Uterus (tissue), 4 donors: ENCODE measurements around the gene PXK. TPM values are rescaled to one million over a fixed set of nuclear protein-coding genes. Genes with fewer than 3 reads are reported as not detected.

ENCODE experiments used
- DNase-seq, 2 donors: peaks; one replicate each; pipeline ENCODE4 v3.0.0-alpha.2; 2019 to 2020
- H3K27ac ChIP-seq, 2 donors: fragments of 200-600 bp; sonication (generic); 1 replicate in 1 of 2; 2 replicates in 1 of 2; pipeline ENCODE4 v1.5.1; 2016 to 2018
- H3K27me3 ChIP-seq, 2 donors: fragments of 200-600 bp; sonication (generic); one replicate each; pipeline ENCODE4 v1.5.1; 2018 to 2019; ENCODE audit warnings: control low read depth in 1 of 2
- H3K36me3 ChIP-seq, 2 donors: fragments of 200-600 bp; sonication (generic); one replicate each; pipeline ENCODE4 v1.5.1; 2019; ENCODE audit warnings: control low read depth in 1 of 2
- H3K4me1 ChIP-seq, 2 donors: fragments of 200-600 bp; sonication (generic); one replicate each; pipeline ENCODE4 v1.5.1; 2018 to 2019; ENCODE audit warnings: control low read depth in 1 of 2
- H3K4me3 ChIP-seq, 2 donors: fragments of 200-600 bp; sonication (generic); 1 replicate in 1 of 2; 2 replicates in 1 of 2; pipeline ENCODE4 v1.5.1; 2018 to 2019; ENCODE audit warnings: mild to moderate bottlenecking in 1 of 2
- H3K9me3 ChIP-seq, 2 donors: fragments of 200-600 bp; sonication (generic); one replicate each; pipeline ENCODE4 v1.5.1; 2019; ENCODE audit warnings: control low read depth in 1 of 2
- POLR2A ChIP-seq, 2 donors: fragments of 450-650 bp; IDR thresholded peaks; one replicate each; pipeline ENCODE4 v1.6.1; 2016; ENCODE audit warnings: antibody characterized with exemption in 2 of 2, mild to moderate bottlenecking in 1 of 2, moderate library complexity in 1 of 2
- intact Hi-C: fragments of 100-400 bp; cut with DNase I; formaldehyde crosslinking; loops from one replicate; pipeline ENCODE4 v1.15.1; 2023; ENCODE audit warnings: low total_unique reads
- total RNA-seq, 4 donors: library from RNA; depleted of rRNA in 3 of 4; stranded (reverse); fragments of >200 nt in 3 of 4; gene quantifications; one replicate each; pipeline versions ENCODE4 v1.1.0 to v1.2.4, GENCODE V29; 2014 to 2023
- TF ChIP-seq, protein P1 (sequence below), 4 experiments: fragments of 200-600 bp in 2 of 4; fragments of 450-650 bp in 2 of 4; sonication (generic) in 2 of 4; IDR thresholded peaks; one replicate each; pipeline ENCODE4 v1.5.1; 2016 to 2019; ENCODE audit warnings: antibody characterized with exemption in 4 of 4, mild to moderate bottlenecking in 2 of 4, moderate library complexity in 1 of 4
- donor health status: DM: yes; HTN: yes; CAD: no.

PXK gene
- total RNA-seq, 4 donors from 2014 or later, result 15.1 to 50.5 (median 41.1) TPM

DNA sequence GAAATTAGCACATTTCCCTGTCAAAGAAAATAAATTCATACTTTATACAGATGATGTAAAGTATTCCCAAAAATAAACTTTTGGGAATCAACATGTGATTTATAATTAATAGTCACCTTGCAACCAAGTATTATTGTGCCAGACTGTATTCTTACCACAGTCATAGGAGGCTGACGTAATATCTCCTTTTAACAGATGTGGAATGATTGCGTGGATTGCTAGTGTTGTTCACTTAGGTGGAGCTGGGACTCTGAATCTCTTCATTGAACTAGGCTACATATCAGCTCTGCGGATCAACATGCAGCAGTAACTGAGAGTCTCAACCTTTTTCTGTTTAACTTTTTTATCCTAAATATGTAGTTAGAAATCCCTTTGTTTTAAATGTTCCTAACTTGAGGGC, 37.2 kb downstream of the PXK start:
- Histone ChIP-seq H3K27me3 (no peaks in the 10 kb centered on the region), H3K4me3 (no peak overlapping the region), H3K36me3 (no peaks in the 10 kb centered on the region), H3K27ac (no peak overlapping the region), H3K4me1 (no peaks in the 10 kb centered on the region), H3K9me3 (no peaks in the 10 kb centered on the region)
- TF ChIP-seq POLR2A (IDR thresholded peaks at IDR 0.05), result no peak
- TF ChIP-seq, protein P1, sequence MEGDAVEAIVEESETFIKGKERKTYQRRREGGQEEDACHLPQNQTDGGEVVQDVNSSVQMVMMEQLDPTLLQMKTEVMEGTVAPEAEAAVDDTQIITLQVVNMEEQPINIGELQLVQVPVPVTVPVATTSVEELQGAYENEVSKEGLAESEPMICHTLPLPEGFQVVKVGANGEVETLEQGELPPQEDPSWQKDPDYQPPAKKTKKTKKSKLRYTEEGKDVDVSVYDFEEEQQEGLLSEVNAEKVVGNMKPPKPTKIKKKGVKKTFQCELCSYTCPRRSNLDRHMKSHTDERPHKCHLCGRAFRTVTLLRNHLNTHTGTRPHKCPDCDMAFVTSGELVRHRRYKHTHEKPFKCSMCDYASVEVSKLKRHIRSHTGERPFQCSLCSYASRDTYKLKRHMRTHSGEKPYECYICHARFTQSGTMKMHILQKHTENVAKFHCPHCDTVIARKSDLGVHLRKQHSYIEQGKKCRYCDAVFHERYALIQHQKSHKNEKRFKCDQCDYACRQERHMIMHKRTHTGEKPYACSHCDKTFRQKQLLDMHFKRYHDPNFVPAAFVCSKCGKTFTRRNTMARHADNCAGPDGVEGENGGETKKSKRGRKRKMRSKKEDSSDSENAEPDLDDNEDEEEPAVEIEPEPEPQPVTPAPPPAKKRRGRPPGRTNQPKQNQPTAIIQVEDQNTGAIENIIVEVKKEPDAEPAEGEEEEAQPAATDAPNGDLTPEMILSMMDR (IDR thresholded peaks at IDR 0.05), result no peak
- DNase-seq, result no peak
- intact Hi-C loops, result no loop called here

DNA sequence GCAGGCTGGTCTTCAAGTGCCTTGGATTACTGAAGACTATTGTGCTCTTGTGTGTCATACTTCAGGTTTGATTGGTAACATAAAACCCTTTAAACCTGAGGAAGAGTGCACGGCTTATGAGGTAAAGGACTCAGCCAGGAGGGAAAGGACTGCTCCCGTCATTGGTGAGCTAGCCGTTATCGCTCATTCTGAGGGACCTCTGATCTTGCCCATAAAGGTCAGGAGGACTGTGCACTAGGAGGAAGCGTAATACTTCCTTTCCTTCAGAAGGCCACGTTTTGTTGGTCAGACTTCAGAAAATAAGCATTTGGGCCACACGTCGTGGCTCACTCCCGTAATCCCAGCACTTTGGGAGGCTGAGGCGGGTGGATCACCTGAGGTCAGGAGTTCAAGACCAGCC, 37.7 kb downstream of the PXK start:
- no peak overlapping the region for H3K4me3 ChIP-seq
- TF ChIP-seq, protein P1 (IDR thresholded peaks at IDR 0.05), result no peak
- TF ChIP-seq POLR2A (IDR thresholded peaks at IDR 0.05), result no peak
- no peaks in the 10 kb centered on the region for H3K4me1 ChIP-seq
- no peaks in the 10 kb centered on the region for H3K36me3 ChIP-seq
- H3K27me3 ChIP-seq, result no peaks in the 10 kb centered on the region
- H3K9me3 ChIP-seq, result no peaks in the 10 kb centered on the region
- H3K27ac ChIP-seq, result no peak overlapping the region
- intact Hi-C loops, result no loop called here
- DNase-seq, result no peak

DNA sequence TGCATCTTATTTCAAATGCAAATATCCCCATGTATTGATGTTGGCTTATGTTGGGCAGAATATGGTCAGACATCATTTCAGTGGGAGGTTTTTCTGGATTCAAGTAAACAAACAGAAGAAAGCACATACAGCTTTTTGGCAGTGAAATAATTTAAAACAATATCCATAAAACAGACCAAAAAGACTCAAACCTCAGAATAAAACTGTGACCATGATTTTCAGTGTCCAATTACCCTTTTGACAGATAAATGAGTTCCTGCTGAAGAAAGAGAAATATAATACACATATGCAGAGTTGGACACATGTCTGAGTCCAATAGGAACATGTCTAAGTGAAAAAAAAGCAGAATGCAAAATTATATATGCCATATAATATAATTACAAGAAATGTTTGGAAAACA, 39.1 kb downstream of the PXK start:
- no peaks in the 10 kb centered on the region for H3K9me3 ChIP-seq
- H3K4me3 ChIP-seq, result no peak overlapping the region
- no peak for DNase-seq
- H3K36me3 ChIP-seq, result no peaks in the 10 kb centered on the region
- intact Hi-C loops, result no loop called here
- H3K4me1 ChIP-seq, result no peaks in the 10 kb centered on the region
- TF ChIP-seq, protein P1 (IDR thresholded peaks at IDR 0.05), result no peak
- no peak for TF ChIP-seq POLR2A (IDR thresholded peaks at IDR 0.05)
- H3K27me3 ChIP-seq, result no peaks in the 10 kb centered on the region
- no peak overlapping the region for H3K27ac ChIP-seq

DNA sequence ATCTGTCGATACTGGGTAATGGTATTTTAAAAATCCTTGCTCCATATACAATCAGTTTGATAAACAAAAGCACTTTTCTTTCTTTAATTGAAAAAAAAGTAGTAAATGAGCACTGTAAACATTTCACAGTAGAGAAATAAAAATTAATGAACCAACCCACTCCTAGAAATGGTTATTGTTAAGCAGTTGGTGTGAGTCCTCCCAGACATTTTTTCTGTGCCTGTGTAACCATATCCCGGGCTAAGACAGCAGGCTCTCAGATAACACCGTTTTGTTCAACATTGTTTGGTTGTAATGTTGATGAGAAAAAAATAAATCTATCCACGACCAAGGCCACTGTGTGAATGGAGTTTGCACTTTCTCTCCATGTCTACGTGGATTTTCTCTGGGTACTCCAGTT, 42.6 kb downstream of the PXK start:
- TF ChIP-seq, protein P1 (IDR thresholded peaks at IDR 0.05), result no peak
- TF ChIP-seq POLR2A (IDR thresholded peaks at IDR 0.05), result no peak
- DNase-seq, result no peak

DNA sequence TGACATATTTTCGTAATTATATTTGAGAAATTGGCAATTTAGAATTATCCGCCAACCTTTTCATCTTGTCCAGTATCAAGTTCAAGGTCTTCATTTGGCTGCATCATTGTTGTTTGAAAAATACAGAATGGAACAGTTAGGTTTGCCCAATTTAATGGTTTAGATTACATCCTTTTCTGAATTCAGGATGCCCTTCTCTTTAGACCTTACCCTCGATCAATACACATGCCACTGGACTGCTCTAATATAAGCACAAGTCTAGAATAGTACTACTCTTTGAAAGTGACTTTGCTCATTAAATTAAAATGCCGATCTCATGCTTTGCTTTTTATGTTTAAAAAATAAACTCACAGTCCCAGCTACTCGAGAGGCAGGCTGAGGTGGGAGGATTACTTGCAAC, 44.5 kb downstream of the PXK start:
- TF ChIP-seq, protein P1 (IDR thresholded peaks at IDR 0.05), result no peak
- no peak for TF ChIP-seq POLR2A (IDR thresholded peaks at IDR 0.05)
- Histone ChIP-seq H3K4me1 (no peaks in the 10 kb centered on the region), H3K36me3 (no peaks in the 10 kb centered on the region), H3K27me3 (no peaks in the 10 kb centered on the region), H3K4me3 (no peak overlapping the region), H3K27ac (no peak overlapping the region), H3K9me3 (no peaks in the 10 kb centered on the region)
- no peak for DNase-seq
- intact Hi-C loops, result no loop called here

More for the DNA sequence above, 42.6 kb downstream of the PXK start:
- Histone ChIP-seq H3K9me3 (no peaks in the 10 kb centered on the region), H3K4me3 (no peak overlapping the region), H3K27ac (no peak overlapping the region), H3K27me3 (no peaks in the 10 kb centered on the region), H3K36me3 (no peaks in the 10 kb centered on the region), H3K4me1 (no peaks in the 10 kb centered on the region)
- intact Hi-C loops, result no loop called here
